A673 (cell line): Measurements from ENCODE around the gene DRD1. TPM values are rescaled to one million over a fixed set of nuclear protein-coding genes. Genes with fewer than 3 reads are reported as not detected.

ENCODE experiments used
- BruUV-seq: library from RNA; stranded (reverse); fragments of 400-500 nt; replicated peaks from 2 replicates; lab custom pipeline; 2021; lab: Mats Ljungman, UMichigan
- CTCF ChIA-PET: fragments of 300-600 bp; sonication (Branson Sonifier 250); formaldehyde crosslinking; loops from one replicate; lab custom pipeline; 2022; ENCODE audit warnings: antibody characterized with exemption; lab: Charles Lee
- POLR2A ChIA-PET: fragments of 300-600 bp; sonication (Branson Sonifier 250); formaldehyde crosslinking; loops from one replicate; lab custom pipeline; 2022; ENCODE audit warnings: antibody characterized with exemption; ENCODE audit not compliant: low non-redundant PET; lab: Charles Lee
- DNase-seq: peaks from one replicate; pipeline ENCODE4 v3.0.0-alpha.2; 2015; ENCODE audit warnings: low spot score
- H3K27ac ChIP-seq: fragments of 200-600 bp; sonication (generic); 2 replicates; pipeline ENCODE4 v1.5.1; 2016; ENCODE audit warnings: mixed run types, low read depth, mild to moderate bottlenecking, mixed read lengths, antibody characterized with exemption, low read length; ENCODE audit not compliant: poor library complexity, severe bottlenecking
- H3K27me3 ChIP-seq: fragments of 200-600 bp; sonication (generic); replicated peaks from 2 replicates; pipeline ENCODE4 v1.6.1; 2017; ENCODE audit warnings: mixed run types, low read depth, mild to moderate bottlenecking, mixed read lengths, antibody characterized with exemption, low read length; ENCODE audit not compliant: insufficient read depth, poor library complexity
- H3K36me3 ChIP-seq: fragments of 200-600 bp; sonication (generic); 2 replicates; pipeline ENCODE4 v1.6.1; 2016; ENCODE audit warnings: mixed run types, mild to moderate bottlenecking, mixed read lengths, antibody characterized with exemption, low read length; ENCODE audit not compliant: insufficient read depth, poor library complexity, severe bottlenecking
- H3K4me1 ChIP-seq: fragments of 200-600 bp; sonication (generic); 2 replicates; pipeline ENCODE4 v1.6.1; 2017; ENCODE audit warnings: mixed run types, mild to moderate bottlenecking, mixed read lengths, antibody characterized with exemption, low read length; ENCODE audit not compliant: insufficient read depth, poor library complexity, severe bottlenecking
- H3K4me3 ChIP-seq: fragments of 200-600 bp; sonication (generic); 2 replicates; pipeline ENCODE4 v1.5.1; 2016; ENCODE audit warnings: low read depth, mixed run types, mild to moderate bottlenecking, mixed read lengths, low read length; ENCODE audit not compliant: poor library complexity, severe bottlenecking
- H3K9me3 ChIP-seq: fragments of 200-600 bp; sonication (generic); 2 replicates; pipeline ENCODE4 v1.6.1; 2016; ENCODE audit warnings: mixed run types, low read depth, mild to moderate bottlenecking, mixed read lengths, antibody characterized with exemption, low read length; ENCODE audit not compliant: poor library complexity, severe bottlenecking
- CTCF ChIP-seq: fragments of 300-800, 200-600 bp; sonication (generic); conservative IDR thresholded peaks from 2 replicates; pipeline ENCODE4 v1.5.1; 2017; ENCODE audit warnings: low read depth, mild to moderate bottlenecking, antibody characterized with exemption, low read length, moderate library complexity, mixed read lengths
- EZH2 ChIP-seq: fragments of 200-600 bp; sonication (generic); IDR thresholded peaks from 2 replicates; pipeline ENCODE4 v1.6.1; 2017; ENCODE audit warnings: borderline replicate concordance, low read depth, mild to moderate bottlenecking, mixed read lengths, antibody characterized with exemption, low read length; ENCODE audit not compliant: poor library complexity, severe bottlenecking
- intact Hi-C: fragments of 100-400 bp; cut with micrococcal nuclease; formaldehyde crosslinking; loops from one replicate; pipeline ENCODE4 v1.10.0; 2022; ENCODE audit not compliant: unreplicated experiment
- total RNA-seq: library from RNA; stranded (reverse); gene quantifications from 2 replicates; pipeline ENCODE4 v1.2.3, GENCODE V29; 2021

Gene DRD1
- total RNA-seq, 1 experiment from 2014 or later, result 0.77 TPM

- intact Hi-C loops, result no loop called here
- H3K4me1 ChIP-seq, result no peaks in the 10 kb centered on the region
- no peak for DNase-seq
- peaks cover 7% of the 10 kb centered on the region for H3K27me3 ChIP-seq
- TF ChIP-seq EZH2, result no peak
- TF ChIP-seq CTCF, result no peak
- no TSS peak for BruUV-seq
- CTCF ChIA-PET, result no interaction called here
- no peak overlapping the region for H3K4me3 ChIP-seq
- H3K9me3 ChIP-seq, result no peaks in the 10 kb centered on the region
- POLR2A ChIA-PET, result no interaction called here
- no peaks in the 10 kb centered on the region for H3K36me3 ChIP-seq
- H3K27ac ChIP-seq, result no peak overlapping the region
Measured at GRCh38 chr5:175460552-175460951, 16.6 kb upstream of the DRD1 start.

DNA sequence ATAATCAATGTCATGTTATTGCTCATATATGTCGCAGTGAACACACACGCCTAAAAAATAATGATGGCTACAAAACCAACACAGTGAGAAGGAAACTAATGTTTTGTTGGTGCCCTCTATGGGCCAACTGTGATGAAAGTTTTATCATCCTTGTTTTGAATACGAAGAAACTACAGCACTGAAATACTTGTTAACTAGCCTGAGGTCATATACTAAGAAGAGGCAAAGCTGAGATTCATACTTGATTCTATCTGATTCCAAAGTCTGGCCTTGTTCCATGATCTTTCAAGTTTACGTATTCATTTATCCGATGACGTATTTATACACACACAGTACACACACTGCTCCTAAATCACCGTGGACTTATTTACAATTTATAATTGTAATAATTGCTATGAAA is 16.1 kb upstream of the DRD1 start:
- Histone ChIP-seq H3K36me3 (no peaks in the 10 kb centered on the region), H3K9me3 (no peaks in the 10 kb centered on the region), H3K27me3 (peaks cover 10% of the 10 kb centered on the region), H3K4me1 (no peaks in the 10 kb centered on the region), H3K27ac (no peak overlapping the region), H3K4me3 (no peak overlapping the region)
- no TSS peak for BruUV-seq
- CTCF ChIA-PET, result no interaction called here
- no peak for TF ChIP-seq EZH2
- TF ChIP-seq CTCF, result peak; percentile 48
- POLR2A ChIA-PET, result no interaction called here
- intact Hi-C loops, result no loop called here
- DNase-seq, result peak; percentile 21

GRCh38 chr5:175457466-175457865 is 13.5 kb upstream of the DRD1 start:
- H3K4me3 ChIP-seq, result no peak overlapping the region
- no peaks in the 10 kb centered on the region for H3K36me3 ChIP-seq
- DNase-seq, result no peak
- H3K9me3 ChIP-seq, result no peaks in the 10 kb centered on the region
- POLR2A ChIA-PET, result no interaction called here
- intact Hi-C loops, result no loop called here
- TF ChIP-seq CTCF (no peak), EZH2 (no peak)
- peaks cover 28% of the 10 kb centered on the region for H3K27me3 ChIP-seq
- no TSS peak for BruUV-seq
- CTCF ChIA-PET, result no interaction called here
- no peaks in the 10 kb centered on the region for H3K4me1 ChIP-seq
- H3K27ac ChIP-seq, result no peak overlapping the region
